Neural progenitor cell (in vitro differentiated cells): Measurements from ENCODE around the gene SNCAIP.

Source experiments
- EZH2 ChIP-seq: fragments of 200-600 bp; sonication (generic); IDR thresholded peaks from 2 replicates; pipeline ENCODE4 v1.6.1; 2017; ENCODE audit warnings: antibody characterized with exemption, mild to moderate bottlenecking, moderate library complexity
- TF ChIP-seq, protein P1 (sequence below): fragments of 200-600 bp; sonication (generic); IDR thresholded peaks from 2 replicates; pipeline ENCODE4 v1.5.1; 2017; ENCODE audit warnings: antibody characterized with exemption, mild to moderate bottlenecking

DNA sequence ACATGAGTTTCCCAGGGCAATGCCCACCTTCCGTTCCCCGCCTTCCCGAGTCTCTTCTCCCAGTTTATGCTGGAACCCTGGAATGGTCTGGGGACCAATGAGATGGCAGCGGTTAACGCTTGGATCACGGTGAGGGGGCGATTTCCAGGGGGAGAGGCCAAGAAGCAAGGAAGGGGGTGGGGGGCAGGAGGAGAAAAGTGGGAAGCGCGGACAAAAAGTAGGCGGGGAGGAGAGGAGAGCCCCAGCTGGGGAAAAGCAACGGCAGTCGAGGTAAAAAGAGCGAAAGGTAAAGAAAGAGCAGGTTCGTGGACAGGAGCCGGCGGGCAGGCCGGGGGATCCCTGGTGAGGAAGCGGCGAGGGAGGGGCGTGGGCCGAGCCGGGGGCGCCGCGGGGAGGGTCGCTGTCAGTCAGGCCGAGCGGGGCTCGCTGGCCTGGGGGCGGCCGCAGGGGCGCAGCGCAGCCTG is 508 bp upstream of the SNCAIP start:
- TF ChIP-seq, protein P1, sequence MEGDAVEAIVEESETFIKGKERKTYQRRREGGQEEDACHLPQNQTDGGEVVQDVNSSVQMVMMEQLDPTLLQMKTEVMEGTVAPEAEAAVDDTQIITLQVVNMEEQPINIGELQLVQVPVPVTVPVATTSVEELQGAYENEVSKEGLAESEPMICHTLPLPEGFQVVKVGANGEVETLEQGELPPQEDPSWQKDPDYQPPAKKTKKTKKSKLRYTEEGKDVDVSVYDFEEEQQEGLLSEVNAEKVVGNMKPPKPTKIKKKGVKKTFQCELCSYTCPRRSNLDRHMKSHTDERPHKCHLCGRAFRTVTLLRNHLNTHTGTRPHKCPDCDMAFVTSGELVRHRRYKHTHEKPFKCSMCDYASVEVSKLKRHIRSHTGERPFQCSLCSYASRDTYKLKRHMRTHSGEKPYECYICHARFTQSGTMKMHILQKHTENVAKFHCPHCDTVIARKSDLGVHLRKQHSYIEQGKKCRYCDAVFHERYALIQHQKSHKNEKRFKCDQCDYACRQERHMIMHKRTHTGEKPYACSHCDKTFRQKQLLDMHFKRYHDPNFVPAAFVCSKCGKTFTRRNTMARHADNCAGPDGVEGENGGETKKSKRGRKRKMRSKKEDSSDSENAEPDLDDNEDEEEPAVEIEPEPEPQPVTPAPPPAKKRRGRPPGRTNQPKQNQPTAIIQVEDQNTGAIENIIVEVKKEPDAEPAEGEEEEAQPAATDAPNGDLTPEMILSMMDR = no peak
- peak; percentile 34 for TF ChIP-seq EZH2
